K562 (cell line): ENCODE measurements around the gene NUP153. TPM values are rescaled to one million over a fixed set of nuclear protein-coding genes. Genes with fewer than 3 reads are reported as not detected.

ENCODE experiments used
- CBFA2T2 ChIP-seq: fragments of 450-650 bp; conservative IDR thresholded peaks from 2 replicates; pipeline ENCODE4 v1.6.1; 2017; ENCODE audit warnings: mild to moderate bottlenecking
- CBX8 ChIP-seq: fragments of 200-600 bp; sonication (generic); IDR thresholded peaks from 2 replicates; pipeline ENCODE4 v1.6.1; 2012; ENCODE audit warnings: borderline replicate concordance, mixed run types, low read depth, mild to moderate bottlenecking, moderate library complexity, mixed read lengths, low read length, control low read depth, inconsistent platforms; ENCODE audit not compliant: poor library complexity, severe bottlenecking; ENCODE audit errors: extremely low read depth
- CSDE1 ChIP-seq, 2 experiments: fragments of 450-650 bp; IDR thresholded peaks; 2 replicates each; pipeline ENCODE4 v1.6.1; 2016; ENCODE audit warnings: mild to moderate bottlenecking in 1 of 2
- CXXC5 ChIP-seq: fragments of 250-450 bp; sonication (Bioruptor Pico); IDR thresholded peaks from 2 replicates; pipeline ENCODE4 v1.8.0; 2022; ENCODE audit warnings: inconsistent platforms, mild to moderate bottlenecking, moderate library complexity
- DACH1 ChIP-seq: fragments of 450-650 bp; IDR thresholded peaks from 2 replicates; pipeline ENCODE4 v1.6.1; 2018; ENCODE audit not compliant: partially characterized antibody
- EHMT2 ChIP-seq: fragments of 450-650 bp; IDR thresholded peaks from 2 replicates; pipeline ENCODE4 v1.6.1; 2018; ENCODE audit warnings: antibody characterized with exemption
- KAT8 ChIP-seq: fragments of 450-650 bp; IDR thresholded peaks from 2 replicates; pipeline ENCODE4 v1.6.1; 2016; ENCODE audit warnings: low read depth, mild to moderate bottlenecking
- L3MBTL2 ChIP-seq: fragments of 450-650 bp; IDR thresholded peaks from 2 replicates; pipeline ENCODE4 v1.6.1; 2016; ENCODE audit warnings: mild to moderate bottlenecking, moderate library complexity
- MTA1 ChIP-seq: fragments of 450-650 bp; IDR thresholded peaks from 2 replicates; pipeline ENCODE4 v1.6.1; 2017; ENCODE audit warnings: borderline replicate concordance
- MTA3 ChIP-seq: fragments of 450-650 bp; formaldehyde crosslinking; IDR thresholded peaks from 2 replicates; pipeline ENCODE4 v1.6.1; 2017; ENCODE audit warnings: mild to moderate bottlenecking, borderline replicate concordance
- MYBL2 ChIP-seq, 2 experiments: fragments of 450-650 bp in 1 of 2; sonication (generic) in 1 of 2; formaldehyde crosslinking in 1 of 2; IDR thresholded peaks; 2 replicates each; pipeline versions ENCODE4 v1.6.1 to v1.8.1; 2017 to 2022; ENCODE audit warnings: borderline replicate concordance in 1 of 2, inconsistent platforms in 1 of 2, low read depth in 1 of 2, mild to moderate bottlenecking in 1 of 2, missing genetic modification reagents in 1 of 2, moderate library complexity in 1 of 2
- NFE2 ChIP-seq: IDR thresholded peaks from 2 replicates; pipeline ENCODE4 v1.6.1; 2014; ENCODE audit warnings: antibody characterized with exemption, low read depth
- POLR3G ChIP-seq: IDR thresholded peaks from 2 replicates; pipeline ENCODE4 v1.6.1; 2011; ENCODE audit not compliant: insufficient read length, insufficient replicate concordance; ENCODE audit errors: extremely low read depth
- PTRF ChIP-seq: fragments of 450-650 bp; IDR thresholded peaks from 2 replicates; pipeline ENCODE4 v1.6.1; 2016; ENCODE audit warnings: mild to moderate bottlenecking, missing genetic modification characterization, missing compliant biosample characterization
- PTTG1 ChIP-seq: fragments of 450-650 bp; IDR thresholded peaks from 2 replicates; pipeline ENCODE4 v1.6.1; 2016; ENCODE audit warnings: low read depth, mild to moderate bottlenecking, missing genetic modification characterization, missing compliant biosample characterization
- RBFOX2 ChIP-seq: fragments of 200-400 bp; formaldehyde crosslinking; IDR thresholded peaks from 2 replicates; pipeline ENCODE4 v1.6.1; 2017; ENCODE audit warnings: low read depth, mild to moderate bottlenecking, low read length, moderate library complexity
- SMAD2 ChIP-seq: fragments of 150-350 bp; IDR thresholded peaks from 2 replicates; pipeline ENCODE4 v1.6.1; 2014; ENCODE audit warnings: low read depth, mild to moderate bottlenecking, low read length
- SMARCA5 ChIP-seq: fragments of 450-650 bp; IDR thresholded peaks from 2 replicates; pipeline ENCODE4 v1.6.1; 2016
- SP2 ChIP-seq: IDR thresholded peaks from 2 replicates; pipeline ENCODE4 v1.6.1; 2011; ENCODE audit warnings: mild to moderate bottlenecking, low read depth, low read length, moderate library complexity; ENCODE audit not compliant: poor library complexity, severe bottlenecking; ENCODE audit errors: extremely low read depth
- TAF1 ChIP-seq: IDR thresholded peaks from 2 replicates; pipeline ENCODE4 v1.6.1; 2011; ENCODE audit warnings: mild to moderate bottlenecking, low read length, moderate library complexity; ENCODE audit not compliant: insufficient read depth, control insufficient read depth, severe bottlenecking; ENCODE audit errors: extremely low read depth
- TAF9B ChIP-seq: fragments of 450-650 bp; IDR thresholded peaks from 2 replicates; pipeline ENCODE4 v1.6.1; 2018; ENCODE audit warnings: mild to moderate bottlenecking; ENCODE audit not compliant: partially characterized antibody
- ZBTB17 ChIP-seq: fragments of 450-650 bp; formaldehyde crosslinking; IDR thresholded peaks from 2 replicates; pipeline ENCODE4 v1.4.0; 2020; ENCODE audit warnings: mild to moderate bottlenecking
- ZFP36 ChIP-seq: fragments of 150-350 bp; IDR thresholded peaks from 2 replicates; pipeline ENCODE4 v1.6.1; 2018; ENCODE audit warnings: low read length, low read depth; ENCODE audit not compliant: partially characterized antibody
- polyA plus RNA-seq, 8 experiments: library from polyadenylated mRNA; depleted of rRNA in 4 of 8; stranded (reverse) in 5 of 8; unstranded in 3 of 8; fragments of >200 nt; fragmentation: Nextera tagmentation in 2 of 8; fragmentation: Illumina TruSeq in 1 of 8; extraction: Ambion mirVana in 2 of 8; extraction: Trizol in 1 of 8; gene quantifications; 2 replicates each; pipeline versions ENCODE4 v1.2.1 to v1.2.3, GENCODE V29; 2011 to 2014; ENCODE audit warnings: inconsistent platforms in 1 of 8, missing spikeins in 1 of 8
- total RNA-seq, 7 experiments: library from RNA; depleted of rRNA in 6 of 7; stranded (reverse); fragments of >200 nt in 6 of 7; fragmentation: Illumina TruSeq in 2 of 7; extraction: Trizol in 2 of 7; gene quantifications; 2 replicates each; pipeline versions ENCODE4 v1.2.1 to v1.2.3, GENCODE V29; 2011 to 2021; ENCODE audit warnings: low replicate concordance in 1 of 7
- TF ChIP-seq, protein P1 (sequence below): sonication (generic); formaldehyde crosslinking; IDR thresholded peaks from 2 replicates; pipeline ENCODE4 v1.8.0; 2022; ENCODE audit warnings: mild to moderate bottlenecking, low read depth, missing genetic modification reagents
- TF ChIP-seq, protein P2 (sequence below): fragments of 200-800 bp; sonication (Bioruptor generic); IDR thresholded peaks from 2 replicates; pipeline ENCODE4 v1.6.1; 2017; ENCODE audit warnings: missing genetic modification characterization, missing compliant biosample characterization
- TF ChIP-seq, protein P3 (sequence below): fragments of 250-450 bp; sonication (Bioruptor Pico); IDR thresholded peaks from 2 replicates; pipeline ENCODE4 v1.5.0; 2021

NUP153 gene
- total and polyA plus RNA-seq, 9 of the 15 experiments (the other 6 are each of a cell fraction or from before 2014, with no cell fraction given), result 21.9 to 110 (median 84.8) TPM

DNA sequence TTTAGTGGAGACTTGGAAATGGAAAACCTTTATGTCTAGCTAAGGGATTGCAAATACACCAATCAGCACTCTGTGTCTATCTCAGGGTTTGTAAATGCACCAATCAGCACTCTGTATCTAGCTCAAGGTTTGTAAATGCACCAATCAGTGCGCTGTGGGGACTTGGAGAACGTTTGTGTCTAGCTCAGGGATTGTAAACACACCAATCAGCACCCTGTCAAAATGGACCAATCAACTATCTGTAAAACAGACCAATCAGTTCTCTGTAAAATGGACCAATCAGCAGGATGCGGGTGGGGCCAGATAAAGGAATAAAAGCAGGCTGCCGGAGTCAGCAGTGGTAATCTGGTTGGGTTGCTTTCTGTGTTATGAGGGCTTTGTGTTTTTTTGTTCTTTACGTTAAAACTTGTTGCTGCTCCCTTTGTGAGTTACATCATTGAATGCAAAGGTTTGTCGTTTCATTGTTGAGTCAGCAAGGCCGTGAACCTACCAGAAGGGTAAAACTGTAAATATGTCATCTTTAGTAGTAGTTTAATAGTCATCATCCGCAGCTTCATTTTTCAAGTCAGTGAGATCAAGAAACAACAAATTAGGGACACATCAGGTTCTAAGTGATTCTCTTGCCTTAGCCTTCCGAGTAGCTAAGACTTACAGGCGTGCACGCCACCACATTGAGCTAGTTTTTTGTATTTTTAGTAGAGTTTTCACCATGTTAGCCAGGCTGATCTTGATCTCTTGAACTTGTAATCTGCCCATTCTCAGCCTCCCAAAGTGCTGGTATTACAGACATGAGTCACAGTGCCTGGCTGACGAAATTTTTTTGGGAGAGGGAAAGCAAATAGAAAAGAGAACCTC lies 22.7 kb upstream of the NUP153 start (continued):
- TF ChIP-seq TAF1 (no peak), SMAD2 (no peak), TAF9B (no peak), RBFOX2 (peak; percentile 48; the same call in 1 of the 2 replicates), DACH1 (no peak), SMARCA5 (no peak), ZFP36 (no peak), KAT8 (no peak), CBFA2T2 (no peak), PTRF (no peak), CBX8 (no peak), SP2 (no peak), MYBL2 (IDR thresholded peaks at IDR 0.05; ENCODE audit: low read depth) (no peak), MYBL2 (CRISPR knock-in tag; IDR thresholded peaks at IDR 0.05; ENCODE audit: borderline replicate concordance) (no peak), L3MBTL2 (no peak), EHMT2 (peak; percentile 5; the same call in 1 of the 2 replicates), NFE2 (0 out of 2 replicates have a peak, but pooled peaks have one; percentile 42), MTA1 (no peak), CXXC5 (CRISPR knock-in tag) (no peak; the same call in 1 of the 2 replicates), MTA3 (peak; percentile 60; the same call in 1 of the 2 replicates), ZBTB17 (no peak), POLR3G (no peak), CSDE1 (IDR thresholded peaks at IDR 0.05) (no peak), PTTG1 (tag) (no peak)
- TF ChIP-seq, protein P1, sequence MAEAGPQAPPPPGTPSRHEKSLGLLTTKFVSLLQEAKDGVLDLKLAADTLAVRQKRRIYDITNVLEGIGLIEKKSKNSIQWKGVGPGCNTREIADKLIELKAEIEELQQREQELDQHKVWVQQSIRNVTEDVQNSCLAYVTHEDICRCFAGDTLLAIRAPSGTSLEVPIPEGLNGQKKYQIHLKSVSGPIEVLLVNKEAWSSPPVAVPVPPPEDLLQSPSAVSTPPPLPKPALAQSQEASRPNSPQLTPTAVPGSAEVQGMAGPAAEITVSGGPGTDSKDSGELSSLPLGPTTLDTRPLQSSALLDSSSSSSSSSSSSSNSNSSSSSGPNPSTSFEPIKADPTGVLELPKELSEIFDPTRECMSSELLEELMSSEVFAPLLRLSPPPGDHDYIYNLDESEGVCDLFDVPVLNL (CRISPR knock-in tag), result no peak
- TF ChIP-seq, protein P2, sequence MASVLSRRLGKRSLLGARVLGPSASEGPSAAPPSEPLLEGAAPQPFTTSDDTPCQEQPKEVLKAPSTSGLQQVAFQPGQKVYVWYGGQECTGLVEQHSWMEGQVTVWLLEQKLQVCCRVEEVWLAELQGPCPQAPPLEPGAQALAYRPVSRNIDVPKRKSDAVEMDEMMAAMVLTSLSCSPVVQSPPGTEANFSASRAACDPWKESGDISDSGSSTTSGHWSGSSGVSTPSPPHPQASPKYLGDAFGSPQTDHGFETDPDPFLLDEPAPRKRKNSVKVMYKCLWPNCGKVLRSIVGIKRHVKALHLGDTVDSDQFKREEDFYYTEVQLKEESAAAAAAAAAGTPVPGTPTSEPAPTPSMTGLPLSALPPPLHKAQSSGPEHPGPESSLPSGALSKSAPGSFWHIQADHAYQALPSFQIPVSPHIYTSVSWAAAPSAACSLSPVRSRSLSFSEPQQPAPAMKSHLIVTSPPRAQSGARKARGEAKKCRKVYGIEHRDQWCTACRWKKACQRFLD, result no peak
- TF ChIP-seq, protein P3, sequence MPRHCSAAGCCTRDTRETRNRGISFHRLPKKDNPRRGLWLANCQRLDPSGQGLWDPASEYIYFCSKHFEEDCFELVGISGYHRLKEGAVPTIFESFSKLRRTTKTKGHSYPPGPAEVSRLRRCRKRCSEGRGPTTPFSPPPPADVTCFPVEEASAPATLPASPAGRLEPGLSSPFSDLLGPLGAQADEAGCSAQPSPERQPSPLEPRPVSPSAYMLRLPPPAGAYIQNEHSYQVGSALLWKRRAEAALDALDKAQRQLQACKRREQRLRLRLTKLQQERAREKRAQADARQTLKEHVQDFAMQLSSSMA (CRISPR knock-in tag), result no peak
